ENCODE results near the gene PNISR.
"Not testable (repeated sequence)": the region's sequence is repeated elsewhere in the genome, so short reads cannot be mapped to it uniquely, and the experiment has no call there.

PNISR gene, protein sequence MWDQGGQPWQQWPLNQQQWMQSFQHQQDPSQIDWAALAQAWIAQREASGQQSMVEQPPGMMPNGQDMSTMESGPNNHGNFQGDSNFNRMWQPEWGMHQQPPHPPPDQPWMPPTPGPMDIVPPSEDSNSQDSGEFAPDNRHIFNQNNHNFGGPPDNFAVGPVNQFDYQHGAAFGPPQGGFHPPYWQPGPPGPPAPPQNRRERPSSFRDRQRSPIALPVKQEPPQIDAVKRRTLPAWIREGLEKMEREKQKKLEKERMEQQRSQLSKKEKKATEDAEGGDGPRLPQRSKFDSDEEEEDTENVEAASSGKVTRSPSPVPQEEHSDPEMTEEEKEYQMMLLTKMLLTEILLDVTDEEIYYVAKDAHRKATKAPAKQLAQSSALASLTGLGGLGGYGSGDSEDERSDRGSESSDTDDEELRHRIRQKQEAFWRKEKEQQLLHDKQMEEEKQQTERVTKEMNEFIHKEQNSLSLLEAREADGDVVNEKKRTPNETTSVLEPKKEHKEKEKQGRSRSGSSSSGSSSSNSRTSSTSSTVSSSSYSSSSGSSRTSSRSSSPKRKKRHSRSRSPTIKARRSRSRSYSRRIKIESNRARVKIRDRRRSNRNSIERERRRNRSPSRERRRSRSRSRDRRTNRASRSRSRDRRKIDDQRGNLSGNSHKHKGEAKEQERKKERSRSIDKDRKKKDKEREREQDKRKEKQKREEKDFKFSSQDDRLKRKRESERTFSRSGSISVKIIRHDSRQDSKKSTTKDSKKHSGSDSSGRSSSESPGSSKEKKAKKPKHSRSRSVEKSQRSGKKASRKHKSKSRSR

DNA sequence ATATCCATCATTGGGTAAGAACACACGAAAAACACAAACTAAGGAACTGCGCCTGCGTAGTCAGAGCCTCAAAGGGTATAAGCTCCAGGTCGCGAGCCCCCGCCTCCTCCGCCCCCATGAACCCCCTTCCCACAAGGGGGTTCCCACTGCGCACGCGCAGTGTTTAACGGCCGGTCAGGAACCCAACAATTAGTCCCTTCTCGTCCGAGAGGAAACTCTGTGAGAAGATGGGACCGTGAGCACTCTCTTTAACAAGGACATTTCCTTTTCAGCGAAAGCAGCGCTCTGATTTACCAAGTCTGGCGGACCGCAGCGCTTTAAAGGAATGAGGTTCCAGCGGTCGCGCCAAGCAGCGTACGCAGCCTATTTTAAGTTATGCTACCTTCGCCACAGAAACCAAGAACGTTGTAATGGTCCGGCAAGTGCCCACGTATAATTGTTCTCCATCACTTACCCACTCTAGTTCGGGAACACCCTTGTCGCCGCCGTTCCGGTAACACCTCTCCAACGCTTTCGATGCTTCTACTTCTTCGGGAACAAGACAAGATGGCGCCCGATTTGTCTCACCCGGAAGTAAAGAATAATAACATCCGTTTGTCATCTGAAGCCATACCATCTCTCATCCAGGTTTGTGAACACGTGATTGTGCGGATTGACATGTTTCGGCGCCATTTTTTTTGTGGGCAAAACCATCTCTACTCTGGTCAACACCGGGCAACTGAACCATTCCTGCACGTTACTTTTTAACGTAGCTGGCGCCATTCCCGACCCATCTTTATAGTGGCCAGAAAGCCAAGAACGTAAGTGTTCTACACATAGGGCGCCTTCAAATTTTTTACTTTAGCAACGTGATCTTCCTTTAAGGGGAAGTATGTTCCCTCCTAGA, at the start of gene PNISR:
Gene PNISR, minus strand, starts transcription at position 548 of the 886 bp plus-strand sequence. CDS start 10,649 bp downstream, outside the sequence.
- DNase-seq = peak; percentile 99

DNA sequence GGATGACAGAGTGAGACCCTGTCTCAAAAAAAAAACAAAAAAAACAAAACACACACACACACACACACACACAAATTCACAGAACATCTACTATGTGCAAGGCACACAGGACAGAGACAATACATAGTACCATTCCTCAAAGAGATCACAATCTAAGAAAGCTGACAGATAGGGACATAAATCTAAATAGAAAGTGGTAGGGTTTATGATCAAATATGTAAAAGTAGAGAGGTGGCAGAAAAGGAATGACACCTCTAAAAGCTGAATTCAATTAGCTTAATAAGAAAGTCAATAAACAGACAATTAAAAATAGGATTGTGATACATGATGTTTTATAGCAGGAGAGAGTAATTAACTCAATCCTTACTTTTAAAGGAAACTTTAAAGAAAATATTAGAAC, 48.6 kb upstream of the PNISR start:
- no peak for DNase-seq

DNA sequence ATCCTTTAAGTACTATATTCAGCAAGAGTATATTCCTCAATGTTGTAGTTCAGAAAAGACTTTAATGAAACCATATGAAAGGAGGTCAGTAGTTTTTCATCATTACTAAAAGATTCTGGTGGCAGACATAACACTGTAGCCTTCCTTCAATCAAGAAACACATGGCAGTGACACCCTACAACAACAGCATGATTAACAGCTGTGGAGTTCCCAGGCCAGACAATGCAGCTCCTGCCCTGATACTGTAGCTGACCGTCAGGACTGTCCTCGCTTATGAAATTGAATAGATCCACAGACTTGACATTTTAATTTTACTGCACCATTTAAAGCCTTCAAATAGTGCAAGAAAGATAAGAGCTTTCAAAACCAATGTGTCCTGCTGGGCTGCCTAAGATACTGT, 46.5 kb upstream of the PNISR start:
- no peak for DNase-seq

DNA sequence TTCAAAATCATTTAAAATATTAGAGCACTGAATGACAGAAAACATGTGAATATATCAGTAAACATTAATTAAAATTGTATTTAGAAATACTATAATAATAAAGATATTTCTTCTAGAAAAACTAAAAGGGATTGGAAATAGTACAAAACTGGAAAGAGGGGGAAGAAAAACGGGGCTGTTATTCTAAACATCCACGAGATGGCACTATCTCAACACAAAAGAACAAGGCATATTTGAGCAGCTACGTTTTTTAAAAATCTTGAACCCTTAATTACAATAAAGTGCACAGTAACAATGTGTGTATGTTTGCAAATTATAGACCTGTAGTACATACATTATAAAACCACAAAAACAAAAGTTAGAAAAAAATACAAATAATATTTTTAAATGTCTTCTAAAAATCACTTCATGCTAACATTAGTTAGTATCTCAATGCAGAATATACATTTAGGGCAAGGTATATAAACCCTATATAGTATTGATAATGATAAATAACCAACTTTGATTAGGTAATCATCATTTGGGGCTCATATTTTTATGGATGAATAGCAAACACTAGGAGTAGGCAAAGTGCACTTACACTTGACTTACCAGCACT, 42.5 kb upstream of the PNISR start:
- DNase-seq = peak; percentile 67

DNA sequence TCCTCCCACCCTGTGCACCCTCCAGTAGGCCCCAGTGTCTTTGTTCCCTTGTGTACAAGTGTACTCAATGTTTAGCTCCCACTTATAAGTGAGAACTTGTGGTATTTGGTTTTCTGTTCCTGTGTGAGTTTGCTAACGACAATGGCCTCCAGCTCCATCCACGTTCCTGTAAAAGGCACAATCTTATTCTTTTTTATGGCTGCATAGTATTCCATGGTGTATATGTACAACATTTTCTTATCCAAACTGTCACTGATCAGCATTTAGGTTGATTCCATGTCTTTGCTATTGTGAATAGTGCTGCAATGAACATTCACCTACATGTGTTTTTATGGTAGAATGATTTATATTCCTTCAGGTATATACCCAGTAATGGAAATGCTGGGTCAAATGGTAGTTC, 34.0 kb upstream of the PNISR start:
- DNase-seq = not testable (repeated sequence)

DNA sequence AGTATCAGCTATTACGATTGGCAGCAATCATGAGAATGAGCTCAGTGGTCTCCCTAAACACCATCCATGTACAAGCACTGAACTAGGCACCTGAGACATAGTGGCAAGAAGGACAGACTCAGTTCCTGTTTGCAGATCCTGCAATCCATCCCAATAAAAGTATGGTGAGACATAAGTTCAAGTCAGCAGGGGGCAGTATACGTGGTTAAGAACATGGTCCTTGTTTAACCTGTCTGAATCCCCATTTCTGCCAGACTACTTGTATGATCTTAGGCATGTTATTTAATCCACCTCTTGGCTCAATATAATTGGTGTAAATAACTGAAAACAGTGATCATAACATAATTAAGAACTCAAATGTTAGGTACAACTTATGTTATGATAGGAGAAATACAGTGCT, 33.2 kb upstream of the PNISR start:
- peak; percentile 61 for DNase-seq

DNA sequence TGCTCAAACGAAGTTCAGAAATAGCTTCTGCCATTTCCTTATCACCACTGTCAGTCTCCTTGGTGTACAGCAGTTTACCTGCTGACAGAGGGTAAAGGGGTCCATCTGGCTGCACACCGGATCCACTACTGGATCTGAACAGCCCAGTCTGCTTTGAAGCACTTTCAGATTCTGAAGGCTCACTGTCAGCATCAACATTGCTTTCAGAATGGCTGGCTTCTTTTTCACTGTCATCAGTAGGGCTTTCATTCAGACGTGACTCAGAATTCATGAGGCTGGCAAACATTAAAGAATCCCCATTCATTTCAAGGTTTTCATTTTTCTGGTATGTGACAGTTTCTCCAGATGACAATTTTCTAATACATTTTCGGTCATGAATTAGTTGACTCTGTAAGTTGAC, 21.0 kb upstream of the PNISR start:
- no peak for DNase-seq

DNA sequence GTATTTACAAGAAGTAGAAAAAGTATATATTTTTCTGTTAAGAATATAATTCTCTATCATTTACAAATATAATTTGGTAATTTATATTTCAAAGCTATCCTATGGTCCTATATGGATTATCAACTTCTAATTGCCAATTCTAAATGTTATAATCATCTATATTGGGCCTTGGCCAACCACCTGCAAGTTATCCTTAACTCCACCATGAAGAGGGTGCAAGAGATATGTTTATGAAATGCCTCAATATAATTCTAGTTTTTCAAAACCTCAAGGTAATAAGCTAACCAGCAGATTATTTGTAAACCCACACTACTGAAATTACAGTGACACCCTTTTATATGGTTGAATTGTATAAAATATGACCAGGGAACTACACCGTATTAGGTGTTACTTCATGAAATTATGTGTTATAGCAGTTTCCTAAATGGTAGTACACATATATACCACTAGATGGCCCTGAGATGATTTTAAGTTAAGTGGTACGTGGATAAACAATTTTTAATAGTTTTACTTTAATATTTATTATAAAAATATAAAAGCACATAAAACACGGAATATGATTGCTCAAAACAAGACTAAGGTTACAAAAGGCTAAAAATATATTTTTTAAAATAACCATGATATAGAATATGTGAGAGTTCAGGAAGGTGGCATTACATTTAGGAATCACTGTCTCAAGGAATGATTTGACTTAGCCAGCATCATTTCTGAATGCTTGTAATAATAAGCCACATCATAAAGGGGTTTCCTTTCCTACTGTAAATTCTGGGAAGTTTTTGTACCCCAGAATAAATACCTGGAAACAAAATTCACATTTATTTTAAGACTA, 9.8 kb upstream of the PNISR start:
- peak; percentile 72 for DNase-seq

DNA sequence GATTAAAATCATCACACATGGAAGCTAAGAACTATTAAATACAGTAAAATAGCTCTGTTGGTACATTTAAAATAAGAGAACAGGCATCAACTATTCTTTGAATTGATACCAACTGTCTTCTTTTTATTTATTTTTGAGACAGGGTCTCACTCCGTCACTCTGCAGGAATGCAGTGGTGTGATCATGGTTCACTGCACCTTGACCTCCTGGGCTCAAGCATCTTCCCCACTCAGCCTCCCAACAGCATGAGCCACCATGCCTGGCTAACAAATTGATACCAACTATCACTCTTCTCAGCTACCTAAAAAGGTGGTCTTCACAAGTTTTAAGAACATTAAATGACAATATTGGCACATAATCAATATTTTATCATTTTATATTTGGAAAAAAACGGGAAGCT, 7.8 kb upstream of the PNISR start:
- DNase-seq = no peak

DNA sequence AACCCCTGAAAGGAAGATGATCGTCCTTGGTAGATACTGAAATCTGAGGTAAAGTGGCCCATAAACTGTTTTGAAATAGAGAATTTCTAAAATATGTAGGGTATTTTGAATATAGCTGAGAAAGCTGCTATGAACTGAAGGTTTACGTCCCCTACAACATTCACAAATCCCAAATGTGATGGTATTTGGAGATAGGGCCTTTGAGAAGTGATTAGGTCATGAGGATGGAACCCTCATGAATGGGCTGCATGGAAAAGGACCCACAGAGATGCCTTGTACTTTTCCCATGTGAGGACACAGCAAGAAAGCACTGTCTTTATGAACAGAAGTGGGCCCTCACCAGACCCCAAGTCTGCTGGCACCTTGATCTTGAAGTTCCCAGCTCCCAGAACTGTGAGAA, 6.8 kb upstream of the PNISR start:
- DNase-seq = no peak

DNA sequence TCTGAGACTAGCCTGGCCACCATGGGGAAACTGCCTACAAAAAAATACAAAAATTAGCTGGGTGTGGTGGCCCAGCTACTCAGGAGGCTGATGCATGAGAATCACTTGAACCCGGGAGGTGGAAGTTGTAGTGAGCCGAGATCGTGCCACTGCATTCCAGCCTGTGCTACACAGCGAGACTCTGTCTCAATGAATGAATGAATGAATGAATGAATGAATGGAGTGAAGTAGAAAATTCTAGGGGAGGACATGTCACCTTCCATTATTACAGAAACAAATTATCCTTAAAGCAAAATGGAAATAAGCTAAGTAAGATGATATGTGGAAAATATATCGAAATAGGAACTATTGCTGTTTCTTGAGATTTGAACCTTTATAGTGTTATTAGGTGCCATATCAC, 2.9 kb upstream of the PNISR start:
- no peak for DNase-seq

DNA sequence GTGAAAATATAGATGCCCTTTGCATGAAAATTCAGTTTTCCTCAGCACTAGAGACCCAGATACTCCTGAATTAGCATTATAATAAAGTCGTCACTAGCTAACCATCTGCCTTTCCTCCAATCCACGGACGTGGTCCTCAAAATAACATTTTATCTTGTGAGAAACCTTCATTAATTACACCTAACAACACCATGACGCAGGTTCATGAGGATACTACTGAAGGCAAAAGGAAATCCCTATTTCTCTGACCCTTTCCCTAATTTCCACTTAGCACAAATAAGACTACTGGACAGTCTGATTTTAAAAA, 1.3 kb upstream of the PNISR start:
- no peak for DNase-seq

DNA sequence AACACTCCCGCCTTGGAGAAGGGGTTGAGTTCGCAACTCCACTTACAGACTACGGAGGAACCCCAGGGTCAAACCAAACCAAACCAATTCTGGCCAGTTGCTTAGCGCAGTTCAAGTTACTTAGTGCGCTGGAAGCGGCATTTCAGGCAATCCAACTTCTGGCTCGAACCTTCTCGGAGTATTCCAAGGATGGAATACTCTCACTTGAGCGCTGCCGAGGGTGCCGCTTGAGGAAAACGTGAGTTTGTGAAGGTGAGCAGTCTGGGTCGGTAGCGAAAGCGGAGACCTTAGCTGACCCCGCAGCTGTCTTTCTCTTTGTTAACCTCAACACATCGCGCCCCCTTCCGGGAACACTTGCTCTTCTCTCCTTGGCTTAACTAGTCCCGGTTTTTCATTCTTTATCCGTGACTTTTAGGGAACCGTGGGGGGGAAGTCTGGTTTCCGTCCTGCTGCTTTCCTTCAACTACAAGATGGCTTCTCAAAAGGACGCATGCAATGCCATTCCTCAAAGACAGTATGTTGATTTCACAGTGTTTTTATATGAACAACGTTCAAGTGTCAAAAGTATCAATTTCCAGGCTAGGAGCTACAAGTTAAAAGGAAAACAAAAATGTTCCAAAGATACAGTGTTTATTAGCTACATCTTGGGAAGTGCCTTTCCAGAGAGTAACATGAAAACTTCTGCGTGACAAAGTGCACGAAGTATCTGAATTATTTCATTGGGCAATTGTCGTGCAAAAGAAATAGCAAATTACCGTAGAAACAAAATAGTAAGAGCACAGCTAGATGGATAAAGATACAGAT, 741 bp upstream of the PNISR start:
- DNase-seq = peak; percentile 96

DNA sequence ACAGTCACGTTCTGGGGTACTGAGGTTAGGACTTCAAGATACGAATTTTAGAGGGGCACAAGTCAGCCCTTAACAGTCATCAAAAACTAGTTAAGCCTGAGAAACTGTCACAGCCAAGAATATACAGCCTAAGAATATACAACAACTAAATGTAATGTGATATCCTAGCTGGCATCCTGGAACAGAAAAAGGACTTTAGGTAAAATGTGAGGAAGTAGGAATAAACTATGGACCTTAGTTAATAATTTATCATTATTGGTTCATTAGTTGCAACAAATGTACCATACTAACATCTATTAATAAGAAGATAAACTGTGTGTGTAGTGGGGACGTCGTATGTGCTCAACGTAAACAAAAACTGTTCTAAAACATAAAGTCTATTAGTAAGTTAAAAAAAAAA, 1.1 kb downstream of the PNISR start:
- DNase-seq = no peak

DNA sequence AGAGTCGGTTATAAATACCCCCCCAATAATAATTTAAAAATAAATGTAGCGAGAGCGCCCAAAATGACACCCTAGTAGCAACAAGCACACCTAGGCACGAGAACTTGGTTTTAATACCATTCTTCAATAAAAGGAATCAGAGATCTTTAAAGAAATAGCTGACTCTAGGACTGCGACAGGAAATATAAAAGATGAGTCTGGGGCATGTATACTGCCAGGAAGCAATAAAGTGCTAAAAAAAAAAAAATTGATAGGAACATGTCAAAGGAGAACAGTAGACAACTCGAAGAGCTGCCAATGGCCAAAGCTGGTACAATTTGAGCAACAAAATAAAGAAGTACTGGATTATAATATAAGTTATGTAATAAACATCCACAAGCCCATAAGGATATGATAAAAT, 2.2 kb downstream of the PNISR start:
- no peak for DNase-seq

DNA sequence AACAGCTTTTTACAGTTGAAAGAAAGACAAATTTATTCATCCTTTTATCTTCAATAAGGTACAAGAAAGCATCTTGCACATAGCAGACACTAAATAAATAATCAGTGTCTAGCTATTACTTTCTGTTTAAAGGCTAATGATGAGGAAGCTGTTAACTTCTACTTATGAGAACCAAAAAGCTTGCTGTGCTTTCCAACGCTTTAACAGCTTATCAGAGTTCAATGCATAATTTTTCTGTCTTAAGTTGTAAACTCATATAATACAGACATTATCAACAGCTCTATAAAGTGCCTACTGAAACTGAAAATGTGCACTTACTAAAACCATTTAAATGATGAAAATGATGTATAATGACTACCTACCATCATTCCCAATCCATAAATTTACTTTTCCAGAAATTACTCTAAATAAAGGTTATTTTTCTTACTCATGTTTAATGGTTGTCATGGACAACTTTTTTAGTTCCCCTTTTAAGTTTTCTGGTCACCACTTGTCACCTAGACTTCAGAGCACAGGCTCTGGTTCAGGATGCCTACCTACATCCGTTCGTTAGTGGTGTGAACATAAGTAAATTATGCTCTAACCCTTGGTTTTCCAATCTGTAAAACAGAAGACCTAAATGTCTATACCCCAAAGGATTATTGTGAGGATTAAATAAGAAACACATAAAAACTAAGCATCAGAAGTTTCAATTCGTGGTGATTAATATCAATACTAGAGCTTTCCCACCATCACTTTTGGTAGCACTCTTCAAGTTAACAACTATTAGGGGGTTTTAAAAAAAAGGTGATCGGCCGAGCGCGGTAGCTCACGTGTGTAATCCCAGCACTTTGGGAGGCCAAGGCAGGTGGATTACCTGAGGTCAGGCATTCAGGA, 8.0 kb downstream of the PNISR start:
- peak; percentile 33 for DNase-seq

DNA sequence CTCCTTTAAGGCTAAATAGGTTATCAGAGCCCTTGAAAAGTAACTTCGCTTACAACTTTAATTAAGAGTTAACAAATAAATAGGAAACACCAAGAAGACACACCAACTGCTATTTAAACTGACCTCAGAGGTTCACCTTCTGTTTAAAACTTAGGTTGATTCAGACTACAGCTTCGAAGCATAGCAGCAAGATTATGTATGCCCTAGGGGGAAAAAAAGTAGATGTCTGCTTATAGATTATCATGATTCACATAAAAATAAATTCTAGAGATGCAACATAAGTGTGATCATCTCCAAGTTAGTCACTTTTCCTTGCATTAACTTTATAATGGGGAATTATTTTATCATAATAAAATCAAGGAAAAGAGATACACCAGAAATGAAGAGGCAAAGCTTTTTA, 8.9 kb downstream of the PNISR start:
- DNase-seq = no peak

DNA sequence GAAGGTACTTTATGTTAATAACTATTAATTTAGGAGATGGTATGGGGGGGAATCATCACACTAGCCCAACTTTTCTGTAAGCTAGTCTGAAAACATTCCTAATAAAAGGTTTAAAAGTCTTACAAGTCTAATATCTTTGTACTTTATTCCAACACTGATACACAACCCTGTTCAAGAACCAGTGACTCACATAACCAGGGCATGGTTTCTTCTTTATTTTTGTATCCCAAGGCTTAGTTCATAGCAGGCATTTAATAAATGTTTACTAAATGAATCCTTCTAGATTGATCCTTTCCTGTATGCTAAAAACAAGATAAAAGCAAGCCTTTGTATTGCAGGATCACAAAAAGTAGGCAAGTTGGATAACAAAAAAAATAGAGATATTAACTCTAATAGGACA, 9.7 kb downstream of the PNISR start:
- no peak for DNase-seq

DNA sequence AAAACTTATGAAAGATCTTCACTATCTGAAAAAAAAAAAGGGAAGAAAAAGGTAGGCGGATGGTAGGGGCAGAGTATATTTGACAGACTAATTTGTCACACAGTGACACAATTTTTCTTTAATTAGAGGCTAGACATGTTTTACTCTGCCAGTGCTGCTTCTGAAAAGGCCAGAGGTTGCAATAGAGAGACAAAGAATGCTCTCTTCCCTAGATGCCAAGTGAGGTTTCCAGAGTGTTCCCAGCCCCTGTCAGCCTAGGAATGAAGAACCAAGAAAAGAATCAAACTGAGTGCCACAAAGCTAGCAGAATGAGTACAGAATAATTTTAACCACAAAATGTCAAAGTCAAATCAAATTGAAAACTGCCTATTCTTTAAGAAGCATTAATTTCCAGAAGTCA, 13.0 kb downstream of the PNISR start:
- no peak for DNase-seq

DNA sequence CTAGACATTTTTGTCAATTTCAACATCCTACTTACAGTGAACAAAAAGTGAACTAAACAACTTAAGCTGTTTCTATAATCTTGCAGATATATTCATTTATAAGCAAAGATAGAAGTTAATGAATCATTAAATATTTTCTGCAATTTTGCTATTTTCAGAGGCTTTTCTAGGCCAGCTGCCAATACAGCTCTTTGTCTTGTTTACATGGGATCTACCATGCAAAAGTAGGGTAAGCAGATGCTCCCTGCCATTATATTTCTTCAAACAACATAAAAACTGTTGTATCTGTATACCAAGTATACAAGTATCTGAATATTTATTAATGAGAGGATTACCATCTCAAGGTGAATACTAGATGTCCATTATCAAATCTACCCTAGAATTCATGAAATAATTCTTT, 15.4 kb downstream of the PNISR start:
- DNase-seq = no peak

Measured in hematopoietic multipotent progenitor cell treated with erythropoietin and hydrocortisone succinate and interleukin-3 and kit ligand, for 4 days (in vitro differentiated cells).